NCI-H82 treated with DMSO at 0.1 percent for 48 hours (cell line): ENCODE data around the gene GP1BB.

Experiments used
- DNase-seq: peaks from one replicate; lab custom pipeline; 2025; ENCODE audit not compliant: unreplicated experiment; lab: John Stamatoyannopoulos, UW

Gene GP1BB

GRCh38 chr22:19713650-19714311, 9.6 kb upstream of the GP1BB start:
- DNase-seq = no peak

GRCh38 chr22:19714312-19715187, 8.8 kb upstream of the GP1BB start, which contains the start of gene SEPTIN5:
Gene SEPTIN5, plus strand, starts transcription at chr22:19714503. Its CDS starts 86 bp downstream, at chr22:19714589.
- DNase-seq = no peak

- DNase-seq = no peak
These were observed 8.0 kb upstream of the GP1BB start for GRCh38 chr22:19715188-19715930.

GRCh38 chr22:19716041-19716828, 7.1 kb upstream of the GP1BB start:
- no peak for DNase-seq

- DNase-seq = no peak
These were observed 6.6 kb upstream of the GP1BB start for GRCh38 chr22:19716829-19717105.

GRCh38 chr22:19717181-19717580, 6.2 kb upstream of the GP1BB start:
- DNase-seq = no peak

- DNase-seq = no peak
These were observed 5.5 kb upstream of the GP1BB start for GRCh38 chr22:19717691-19718455.

- DNase-seq = no peak
These were observed 4.8 kb upstream of the GP1BB start for GRCh38 chr22:19718456-19719049.

- no peak for DNase-seq
These were observed 4.3 kb upstream of the GP1BB start for GRCh38 chr22:19719050-19719482.

GRCh38 chr22:19719488-19720021, 3.8 kb upstream of the GP1BB start:
- no peak for DNase-seq

GRCh38 chr22:19720150-19720827, 3.0 kb upstream of the GP1BB start:
- no peak for DNase-seq

- DNase-seq = no peak
These were observed 2.4 kb upstream of the GP1BB start for GRCh38 chr22:19720999-19721329.

GRCh38 chr22:19721330-19722177, 1.8 kb upstream of the GP1BB start:
- DNase-seq = no peak

GRCh38 chr22:19722178-19722981, 959 bp upstream of the GP1BB start:
- DNase-seq = no peak

GRCh38 chr22:19722982-19723231, 432 bp upstream of the GP1BB start:
- DNase-seq = no peak

- DNase-seq = no peak
These were observed 866 bp downstream of the GP1BB start for GRCh38 chr22:19723983-19724827.
